ENCODE measurements around the gene AQR.

DNA sequence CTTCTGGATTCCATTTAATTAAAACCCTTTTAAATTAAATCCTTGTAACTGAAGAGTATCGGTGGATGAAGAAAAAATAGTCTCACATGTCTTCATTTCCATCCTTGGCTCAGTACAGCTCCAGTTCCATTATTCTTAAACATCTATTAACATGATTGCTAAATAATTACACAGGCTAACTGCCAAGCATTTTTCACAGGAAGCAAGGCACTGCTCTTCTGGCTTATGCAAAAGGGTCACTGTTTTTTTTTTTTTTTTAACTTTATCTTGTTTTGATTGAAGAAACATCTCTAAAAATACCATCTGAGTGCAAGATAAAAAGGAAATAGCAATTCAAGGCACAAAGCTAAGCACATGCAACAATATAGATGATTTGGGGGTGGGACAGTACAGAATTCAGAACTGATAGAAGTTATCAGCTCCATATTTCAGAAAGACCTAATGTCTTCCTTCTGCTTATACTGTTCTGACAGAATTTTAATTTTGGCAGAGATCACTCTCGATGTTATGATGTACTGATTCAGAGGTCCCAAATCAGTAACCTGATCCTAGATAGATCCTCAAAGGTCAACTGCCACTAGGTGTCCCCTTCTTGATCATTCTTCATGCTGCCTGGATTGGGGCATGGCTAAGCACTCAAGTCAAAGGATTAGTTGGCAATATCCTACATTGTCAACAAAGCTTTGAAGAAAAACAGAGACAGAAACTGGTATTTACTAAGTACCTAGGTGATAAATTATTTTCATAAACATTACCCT is 116.4 kb downstream of the AQR start:
- TF ChIP-seq CREB1 (CRISPR knock-in tag; IDR thresholded peaks at IDR 0.05) (no peak), NR1H2 (CRISPR knock-in tag; IDR thresholded peaks at IDR 0.05) (no peak), ZNF263 (CRISPR knock-in tag; IDR thresholded peaks at IDR 0.05; ENCODE audit: low read depth) (no peak)
- TF ChIP-seq, protein P1, sequence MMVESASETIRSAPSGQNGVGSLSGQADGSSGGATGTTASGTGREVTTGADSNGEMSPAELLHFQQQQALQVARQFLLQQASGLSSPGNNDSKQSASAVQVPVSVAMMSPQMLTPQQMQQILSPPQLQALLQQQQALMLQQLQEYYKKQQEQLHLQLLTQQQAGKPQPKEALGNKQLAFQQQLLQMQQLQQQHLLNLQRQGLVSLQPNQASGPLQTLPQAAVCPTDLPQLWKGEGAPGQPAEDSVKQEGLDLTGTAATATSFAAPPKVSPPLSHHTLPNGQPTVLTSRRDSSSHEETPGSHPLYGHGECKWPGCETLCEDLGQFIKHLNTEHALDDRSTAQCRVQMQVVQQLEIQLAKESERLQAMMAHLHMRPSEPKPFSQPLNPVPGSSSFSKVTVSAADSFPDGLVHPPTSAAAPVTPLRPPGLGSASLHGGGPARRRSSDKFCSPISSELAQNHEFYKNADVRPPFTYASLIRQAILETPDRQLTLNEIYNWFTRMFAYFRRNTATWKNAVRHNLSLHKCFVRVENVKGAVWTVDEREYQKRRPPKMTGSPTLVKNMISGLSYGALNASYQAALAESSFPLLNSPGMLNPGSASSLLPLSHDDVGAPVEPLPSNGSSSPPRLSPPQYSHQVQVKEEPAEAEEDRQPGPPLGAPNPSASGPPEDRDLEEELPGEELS (CRISPR knock-in tag; IDR thresholded peaks at IDR 0.05): no peak

Measured in WTC11 (cell line).